Progenitor cell of endocrine pancreas (in vitro differentiated cells): ENCODE data around the gene PRSS33. TPM values are rescaled to one million over a fixed set of nuclear protein-coding genes. Genes with fewer than 3 reads are reported as not detected.

ENCODE experiments used
- DNase-seq: peaks from one replicate; pipeline ENCODE4 v3.0.0; 2021; ENCODE audit warnings: low spot score; ENCODE audit not compliant: unreplicated experiment
- H3K27ac Mint-ChIP-seq: 2 replicates; pipeline ENCODE4 v1.8.0; 2021; ENCODE audit warnings: mild to moderate bottlenecking, moderate library complexity, mixed read lengths
- H3K27me3 Mint-ChIP-seq: 2 replicates; pipeline ENCODE4 v1.8.0; 2021; ENCODE audit warnings: mixed read lengths
- H3K36me3 Mint-ChIP-seq: 2 replicates; pipeline ENCODE4 v1.8.0; 2022; ENCODE audit warnings: mixed read lengths; ENCODE audit not compliant: insufficient read depth
- H3K4me1 Mint-ChIP-seq: 2 replicates; pipeline ENCODE4 v1.8.0; 2021; ENCODE audit warnings: low read depth, mixed read lengths
- H3K4me3 Mint-ChIP-seq: 2 replicates; pipeline ENCODE4 v1.8.0; 2021; ENCODE audit warnings: low read depth, mild to moderate bottlenecking, moderate library complexity, mixed read lengths
- H3K9me3 Mint-ChIP-seq: 2 replicates; pipeline ENCODE4 v1.8.0; 2021; ENCODE audit warnings: low read depth, mixed read lengths
- CTCF ChIP-seq: fragments of 200-600 bp; sonication (generic); IDR thresholded peaks from one replicate; pipeline ENCODE4 v1.5.0; 2021; ENCODE audit warnings: antibody characterized with exemption, mild to moderate bottlenecking; ENCODE audit not compliant: unreplicated experiment
- total RNA-seq: library from RNA; stranded (reverse); gene quantifications from 2 replicates; pipeline ENCODE4 v1.2.1, GENCODE V29; 2021

PRSS33 gene
- total RNA-seq, 1 donor from 2014 or later = 0.31 TPM

DNA sequence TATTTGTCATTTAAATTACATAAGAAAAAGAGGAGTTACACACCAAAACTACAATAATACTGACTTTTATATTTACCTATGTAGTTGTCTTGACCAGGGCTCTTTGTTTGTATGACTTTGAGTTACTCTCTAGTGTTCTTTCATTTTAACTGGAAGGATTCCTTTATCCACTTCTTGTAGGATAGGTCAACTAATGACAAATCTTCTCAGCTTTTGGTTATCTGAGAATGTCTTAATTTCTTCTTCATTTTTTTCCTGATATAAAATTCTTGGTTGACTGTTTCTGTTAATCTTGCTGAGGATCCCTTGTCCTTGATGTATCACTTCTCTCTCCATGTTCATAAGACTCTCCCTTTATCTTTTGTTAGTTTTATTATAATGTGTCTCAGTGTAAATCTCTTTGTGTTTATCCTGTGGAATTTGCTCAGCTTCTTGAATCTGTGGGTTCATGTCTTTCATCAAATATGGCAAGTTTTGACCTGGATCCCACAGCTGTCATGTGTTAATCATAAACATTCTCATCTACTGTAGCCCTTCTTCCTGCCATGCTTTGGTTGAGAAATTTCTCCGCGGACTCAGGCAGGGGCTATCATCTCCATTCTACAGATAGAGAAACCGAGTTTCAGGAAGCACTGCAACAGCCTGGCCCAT, 16.3 kb upstream of the PRSS33 start:
- H3K4me1 Mint-ChIP-seq = peaks cover 6% of the 10 kb centered on the region
- no peak overlapping the region for H3K4me3 Mint-ChIP-seq
- DNase-seq = no peak
- H3K27me3 Mint-ChIP-seq = peaks cover 4% of the 10 kb centered on the region
- no peak for TF ChIP-seq CTCF
- H3K9me3 Mint-ChIP-seq = peaks cover 16% of the 10 kb centered on the region
- H3K36me3 Mint-ChIP-seq = peaks cover 3% of the 10 kb centered on the region
- H3K27ac Mint-ChIP-seq = no peak overlapping the region

- no peak for TF ChIP-seq CTCF
- peak overlapping the region; percentile 83 for H3K27ac Mint-ChIP-seq
- H3K36me3 Mint-ChIP-seq = peaks cover 3% of the 10 kb centered on the region
Measured at GRCh38 chr16:2799859-2800226, 12.5 kb upstream of the PRSS33 start.

DNA sequence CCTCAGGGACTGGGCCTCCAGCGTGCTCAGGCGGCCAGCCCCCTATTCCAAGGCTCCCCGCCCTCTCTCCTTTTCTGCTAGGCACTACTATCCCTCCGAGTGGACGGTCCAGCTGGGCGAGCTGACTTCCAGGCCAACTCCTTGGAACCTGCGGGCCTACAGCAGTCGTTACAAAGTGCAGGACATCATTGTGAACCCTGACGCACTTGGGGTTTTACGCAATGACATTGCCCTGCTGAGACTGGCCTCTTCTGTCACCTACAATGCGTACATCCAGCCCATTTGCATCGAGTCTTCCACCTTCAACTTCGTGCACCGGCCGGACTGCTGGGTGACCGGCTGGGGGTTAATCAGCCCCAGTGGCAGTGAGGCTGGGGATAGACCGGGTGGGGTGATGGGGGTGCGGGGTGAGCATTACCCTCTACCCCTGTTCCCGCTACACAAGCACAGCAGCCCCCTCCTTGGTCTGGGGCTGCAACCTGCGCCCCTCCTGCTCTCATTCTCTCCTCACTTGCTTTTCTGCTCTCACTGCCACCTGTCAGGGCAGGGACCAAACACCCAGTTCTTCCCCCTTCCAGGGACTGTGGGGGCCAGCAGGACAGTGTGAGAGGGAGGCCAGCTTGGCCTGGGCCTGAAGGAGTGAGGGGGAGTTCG, 12.0 kb upstream of the PRSS33 start:
- Mint-ChIP-seq H3K27me3 (peaks cover 3% of the 10 kb centered on the region), H3K4me1 (peaks cover 17% of the 10 kb centered on the region), H3K27ac (peak overlapping the region; percentile 83), H3K4me3 (no peak overlapping the region), H3K9me3 (peaks cover 15% of the 10 kb centered on the region), H3K36me3 (peaks cover 3% of the 10 kb centered on the region)
- no peak for TF ChIP-seq CTCF
- DNase-seq = no peak

More at GRCh38 chr16:2799859-2800226, 12.5 kb upstream of the PRSS33 start:
- peaks cover 16% of the 10 kb centered on the region for H3K9me3 Mint-ChIP-seq
- H3K27me3 Mint-ChIP-seq = peaks cover 3% of the 10 kb centered on the region
- peaks cover 12% of the 10 kb centered on the region for H3K4me1 Mint-ChIP-seq
- H3K4me3 Mint-ChIP-seq = no peak overlapping the region
- no peak for DNase-seq

GRCh38 chr16:2798723-2799204, 11.4 kb upstream of the PRSS33 start:
- Mint-ChIP-seq H3K27ac (no peak overlapping the region), H3K9me3 (peaks cover 9% of the 10 kb centered on the region), H3K4me3 (no peak overlapping the region), H3K27me3 (peaks cover 3% of the 10 kb centered on the region), H3K4me1 (peaks cover 21% of the 10 kb centered on the region), H3K36me3 (peaks cover 3% of the 10 kb centered on the region)
- no peak for DNase-seq
- TF ChIP-seq CTCF = no peak

GRCh38 chr16:2795395-2796143, 8.2 kb upstream of the PRSS33 start:
- no peak for DNase-seq

More at GRCh38 chr16:2795395-2796143, 8.2 kb upstream of the PRSS33 start:
- Mint-ChIP-seq H3K4me1 (peaks cover 20% of the 10 kb centered on the region), H3K36me3 (no peaks in the 10 kb centered on the region), H3K4me3 (no peak overlapping the region), H3K27me3 (peaks cover 6% of the 10 kb centered on the region), H3K9me3 (no peaks in the 10 kb centered on the region), H3K27ac (no peak overlapping the region)
- TF ChIP-seq CTCF = no peak
